Astrocyte (in vitro differentiated cells and primary cell): ENCODE measurements around the gene PEX16.

Source experiments
- CTCF ChIP-seq: IDR thresholded peaks from 2 replicates; pipeline ENCODE4 v1.5.1; 2011; ENCODE audit warnings: low read depth, mild to moderate bottlenecking, inconsistent platforms, low read length, moderate library complexity; ENCODE audit not compliant: insufficient read depth
- EZH2 ChIP-seq: IDR thresholded peaks from 2 replicates; pipeline ENCODE4 v1.6.1; 2012; ENCODE audit warnings: mild to moderate bottlenecking, low read length, inconsistent platforms; ENCODE audit not compliant: insufficient read depth

GRCh38 chr11:45926001-45926401, 8.3 kb upstream of the PEX16 start:
- TF ChIP-seq CTCF, result no peak
- no peak for TF ChIP-seq EZH2
